Activated CD4-positive, alpha-beta T cell treated with anti-CD3 and anti-CD28 coated beads, Interleukin-2, amount 10 ng/mL, durations not matched to agents 7 days and 5 days (primary cell): ENCODE results near the gene CHRNA9. TPM values are rescaled to one million over a fixed set of nuclear protein-coding genes. Genes with fewer than 3 reads are reported as not detected.

Source experiments
- CTCF ChIA-PET: fragments of 350-600 bp; sonication (Branson Sonifier 250); formaldehyde crosslinking; loops from one replicate; lab custom pipeline; 2021; ENCODE audit warnings: antibody characterized with exemption; lab: Charles Lee
- POLR2A ChIA-PET: fragments of 350-600 bp; sonication (Branson Sonifier 250); formaldehyde crosslinking; loops from one replicate; lab custom pipeline; 2021; ENCODE audit warnings: antibody characterized with exemption; lab: Charles Lee
- DNase-seq: peaks from one replicate; pipeline ENCODE4 v3.0.0-alpha.2; 2020
- H3K27ac Mint-ChIP-seq: one replicate; pipeline ENCODE4 v1.8.0; 2021; ENCODE audit warnings: mild to moderate bottlenecking, moderate library complexity, mixed read lengths
- H3K27me3 Mint-ChIP-seq: one replicate; pipeline ENCODE4 v1.8.0; 2021; ENCODE audit warnings: mixed read lengths
- H3K36me3 Mint-ChIP-seq: one replicate; pipeline ENCODE4 v1.8.0; 2021; ENCODE audit warnings: low read depth, mixed read lengths
- H3K4me1 Mint-ChIP-seq: one replicate; pipeline ENCODE4 v1.8.0; 2021; ENCODE audit warnings: mixed read lengths
- H3K4me3 Mint-ChIP-seq: one replicate; pipeline ENCODE4 v1.8.0; 2021; ENCODE audit warnings: mild to moderate bottlenecking, moderate library complexity, mixed read lengths
- H3K9me3 Mint-ChIP-seq: one replicate; pipeline ENCODE4 v1.8.0; 2021; ENCODE audit warnings: mixed read lengths
- total RNA-seq, 2 experiments: library from RNA; stranded (reverse); gene quantifications; one replicate each; pipeline ENCODE4 v1.2.3, GENCODE V29; 2021

The CHRNA9 gene
- total RNA-seq, 2 experiments from 2014 or later, result not detected

DNA sequence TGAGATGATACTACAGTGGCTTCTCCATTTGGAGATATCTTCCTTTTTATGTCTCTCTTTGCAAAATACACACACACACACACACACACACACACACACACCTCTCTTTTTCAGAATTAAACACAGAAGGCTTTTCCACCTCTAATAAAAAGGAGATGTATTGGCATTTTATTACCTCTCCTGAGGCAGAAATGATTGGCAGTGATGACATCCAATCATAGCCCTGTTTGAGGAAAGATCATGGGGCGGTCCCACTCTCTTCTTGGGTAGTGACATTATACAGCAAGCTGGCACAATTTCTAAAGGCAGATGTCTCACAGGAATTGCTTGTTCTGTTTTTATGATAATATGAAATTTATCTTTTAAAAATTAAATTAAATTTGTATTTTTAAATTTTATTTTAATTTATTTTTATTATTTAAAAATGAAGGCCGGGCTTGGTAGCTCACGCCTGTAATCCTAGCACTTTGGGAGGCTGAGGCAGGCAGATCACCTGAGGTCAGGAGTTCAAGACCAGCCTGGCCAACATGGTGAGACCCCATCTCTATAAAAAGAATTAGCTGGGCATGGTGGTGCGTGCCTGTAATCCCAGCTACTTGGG lies 15.6 kb downstream of the CHRNA9 start:
- peaks cover 11% of the 10 kb centered on the region for H3K4me1 Mint-ChIP-seq
- H3K27me3 Mint-ChIP-seq, result peaks cover 4% of the 10 kb centered on the region
- no peak overlapping the region for H3K27ac Mint-ChIP-seq
- ChIA-PET CTCF (interaction anchor here (1.3 kb wide), 1 partner anchor 41 kb away, joined by 4 read pairs; no protein-coding TSS in a partner anchor), POLR2A (no interaction called here)
- DNase-seq, result no peak
- peaks cover 2% of the 10 kb centered on the region for H3K36me3 Mint-ChIP-seq
- H3K4me3 Mint-ChIP-seq, result no peak overlapping the region
- peaks cover 4% of the 10 kb centered on the region for H3K9me3 Mint-ChIP-seq

DNA sequence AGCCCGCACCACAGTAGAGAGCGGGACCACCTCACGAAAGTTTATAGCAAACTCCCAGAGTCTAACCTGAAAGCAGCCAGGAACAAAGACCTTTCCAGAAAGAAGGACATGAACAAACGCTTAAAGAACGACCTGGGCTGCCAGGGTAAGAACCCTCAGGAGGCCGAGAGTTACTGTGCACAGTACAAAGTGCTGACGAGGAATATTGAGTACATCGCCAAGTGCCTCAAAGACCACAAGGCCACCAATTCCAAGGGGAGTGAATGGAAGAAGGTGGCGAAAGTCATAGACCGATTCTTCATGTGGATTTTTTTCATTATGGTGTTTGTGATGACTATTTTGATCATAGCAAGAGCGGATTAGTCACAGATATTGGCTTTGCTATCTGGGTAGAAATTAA lies 19.0 kb downstream of the CHRNA9 start:
- Mint-ChIP-seq H3K4me3 (no peak overlapping the region), H3K27ac (no peak overlapping the region), H3K36me3 (no peaks in the 10 kb centered on the region), H3K4me1 (peaks cover 10% of the 10 kb centered on the region), H3K9me3 (no peaks in the 10 kb centered on the region), H3K27me3 (peaks cover 2% of the 10 kb centered on the region)
- CTCF ChIA-PET, result interaction anchor here (2.0 kb wide), 1 partner anchor 9 kb away, joined by 4 read pairs; no protein-coding TSS in a partner anchor
- DNase-seq, result no peak
- POLR2A ChIA-PET, result no interaction called here

DNA sequence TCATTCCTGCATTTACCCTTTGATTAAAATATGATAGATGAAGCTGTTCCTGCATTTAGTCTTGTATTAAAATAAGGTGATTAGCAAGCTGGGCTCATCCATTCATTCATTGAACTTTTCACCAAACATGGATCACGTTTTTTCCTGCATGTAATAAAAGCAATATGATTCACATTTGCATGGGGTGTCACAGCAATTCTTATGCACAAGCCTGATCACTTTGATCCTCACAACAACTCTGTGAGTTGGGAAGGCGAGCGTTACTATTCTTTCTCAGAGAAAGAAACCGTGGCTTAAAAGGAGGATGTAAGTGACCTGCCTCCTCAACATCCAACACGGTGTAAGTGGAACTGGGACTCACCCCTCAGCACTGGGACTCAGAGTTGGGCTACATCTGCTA lies 20.0 kb downstream of the CHRNA9 start:
- no peak overlapping the region for H3K27ac Mint-ChIP-seq
- ChIA-PET POLR2A (no interaction called here), CTCF (no interaction called here)
- DNase-seq, result no peak
- no peak overlapping the region for H3K4me3 Mint-ChIP-seq
- H3K4me1 Mint-ChIP-seq, result peaks cover under 1% of the 10 kb centered on the region
- H3K27me3 Mint-ChIP-seq, result peaks cover 2% of the 10 kb centered on the region
- H3K9me3 Mint-ChIP-seq, result no peaks in the 10 kb centered on the region
- H3K36me3 Mint-ChIP-seq, result no peaks in the 10 kb centered on the region

- no peak overlapping the region for H3K27ac Mint-ChIP-seq
Observed at GRCh38 chr4:40357738-40358137, 22.6 kb downstream of the CHRNA9 start.

GRCh38 chr4:40361338-40361737 lies 26.2 kb downstream of the CHRNA9 start:
- no peaks in the 10 kb centered on the region for H3K4me1 Mint-ChIP-seq
- H3K4me3 Mint-ChIP-seq, result no peak overlapping the region
- H3K36me3 Mint-ChIP-seq, result no peaks in the 10 kb centered on the region
- ChIA-PET POLR2A (no interaction called here), CTCF (interaction anchor here (0.5 to 0.8 kb wide), 3 partner anchors 13 to 91 kb away, joined by 3 to 4 read pairs (median 3); no protein-coding TSS in a partner anchor)
- no peak overlapping the region for H3K27ac Mint-ChIP-seq
- no peak for DNase-seq
- peaks cover 2% of the 10 kb centered on the region for H3K27me3 Mint-ChIP-seq
- H3K9me3 Mint-ChIP-seq, result peaks cover 5% of the 10 kb centered on the region

More at GRCh38 chr4:40357738-40358137, 22.6 kb downstream of the CHRNA9 start:
- ChIA-PET CTCF (interaction anchor here (1.1 kb wide), 1 partner anchor 12 kb away, joined by 5 read pairs; no protein-coding TSS in a partner anchor), POLR2A (no interaction called here)
- no peak for DNase-seq
- peaks cover 5% of the 10 kb centered on the region for H3K9me3 Mint-ChIP-seq
- H3K36me3 Mint-ChIP-seq, result no peaks in the 10 kb centered on the region
- no peak overlapping the region for H3K4me3 Mint-ChIP-seq
- H3K27me3 Mint-ChIP-seq, result peaks cover 2% of the 10 kb centered on the region
- H3K4me1 Mint-ChIP-seq, result no peaks in the 10 kb centered on the region

GRCh38 chr4:40363382-40363920 lies 28.3 kb downstream of the CHRNA9 start:
- H3K9me3 Mint-ChIP-seq, result peaks cover 5% of the 10 kb centered on the region
- no peak overlapping the region for H3K4me3 Mint-ChIP-seq
- no peaks in the 10 kb centered on the region for H3K4me1 Mint-ChIP-seq
- H3K36me3 Mint-ChIP-seq, result no peaks in the 10 kb centered on the region
- CTCF ChIA-PET, result interaction anchor here (0.5 to 2.1 kb wide), 2 partner anchors 10 to 258 kb away, joined by 3 to 4 read pairs; no protein-coding TSS in a partner anchor
- H3K27me3 Mint-ChIP-seq, result no peaks in the 10 kb centered on the region
- DNase-seq, result no peak
- POLR2A ChIA-PET, result no interaction called here
- H3K27ac Mint-ChIP-seq, result no peak overlapping the region

DNA sequence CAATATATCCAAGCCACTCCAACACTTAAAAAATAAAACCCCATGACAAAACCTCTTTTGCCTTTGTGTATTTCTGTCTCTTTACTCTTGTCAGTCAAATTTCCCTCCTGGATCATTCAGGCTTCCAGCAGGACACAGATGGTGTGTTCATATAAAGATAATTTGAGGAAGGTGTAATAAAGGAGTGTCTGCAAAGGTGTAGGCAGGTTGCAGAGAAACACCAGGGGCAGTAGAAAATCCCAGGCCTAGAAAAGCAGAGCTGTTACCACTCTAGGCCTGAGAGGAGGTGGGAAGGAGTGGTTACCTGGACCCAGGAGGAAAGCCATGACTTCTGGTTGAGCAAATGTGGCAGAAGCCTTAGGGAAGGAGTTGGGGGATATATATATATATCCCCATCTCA lies 28.8 kb downstream of the CHRNA9 start:
- ChIA-PET POLR2A (no interaction called here), CTCF (interaction anchor here (2.1 kb wide), 1 partner anchor 10 kb away, joined by 4 read pairs; no protein-coding TSS in a partner anchor)
- Mint-ChIP-seq H3K27ac (no peak overlapping the region), H3K4me3 (no peak overlapping the region), H3K36me3 (no peaks in the 10 kb centered on the region), H3K27me3 (no peaks in the 10 kb centered on the region), H3K4me1 (no peaks in the 10 kb centered on the region), H3K9me3 (peaks cover 5% of the 10 kb centered on the region)
- no peak for DNase-seq

DNA sequence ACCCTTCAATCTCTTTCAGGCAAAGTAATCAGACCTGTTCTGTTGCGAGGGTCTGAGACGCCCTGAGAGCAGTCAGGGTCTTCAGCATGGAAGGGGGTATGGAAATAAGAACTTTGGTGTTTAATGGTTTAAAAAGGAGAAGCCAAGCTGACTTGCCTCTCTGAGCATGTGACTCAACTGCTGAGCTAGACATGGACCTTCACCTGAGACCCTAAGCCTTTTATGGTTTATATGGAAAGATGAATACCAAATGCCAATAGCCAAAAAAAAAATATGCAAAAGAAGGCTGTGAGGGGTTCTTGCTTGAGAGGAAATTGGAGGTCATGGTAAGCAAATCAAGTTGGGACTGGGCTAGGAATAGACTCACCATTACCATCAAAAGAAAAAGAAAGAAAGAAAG lies 30.6 kb downstream of the CHRNA9 start:
- Mint-ChIP-seq H3K4me3 (no peak overlapping the region), H3K9me3 (peaks cover 3% of the 10 kb centered on the region), H3K27me3 (no peaks in the 10 kb centered on the region), H3K4me1 (no peaks in the 10 kb centered on the region), H3K36me3 (no peaks in the 10 kb centered on the region), H3K27ac (no peak overlapping the region)
- DNase-seq, result no peak
- CTCF ChIA-PET, result no interaction called here
- POLR2A ChIA-PET, result no interaction called here

DNA sequence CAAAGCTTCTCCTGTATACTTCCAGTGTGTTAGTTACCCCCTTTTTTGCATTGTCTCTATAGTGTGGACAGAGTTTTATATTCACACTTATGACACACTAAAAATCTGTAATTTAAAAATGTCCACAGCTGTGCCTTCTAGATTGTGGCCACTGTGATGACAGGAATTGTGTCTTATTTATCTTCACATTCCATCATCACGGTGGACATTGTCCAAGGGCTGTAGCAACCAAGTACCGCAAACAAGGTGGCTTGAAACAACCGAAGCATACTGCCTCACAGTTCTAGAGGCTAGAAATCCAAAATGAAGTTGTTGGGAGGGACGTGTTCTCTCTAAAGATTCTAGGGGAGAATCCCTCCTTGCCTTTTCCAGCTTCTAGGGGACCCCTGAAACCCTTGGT lies 32.3 kb downstream of the CHRNA9 start:
- ChIA-PET POLR2A (no interaction called here), CTCF (interaction anchor here (0.7 to 1.4 kb wide), 4 partner anchors 12 to 205 kb away, joined by 3 to 4 read pairs (median 4); no protein-coding TSS in a partner anchor)
- H3K27me3 Mint-ChIP-seq, result no peaks in the 10 kb centered on the region

GRCh38 chr4:40369437-40370274 lies 34.5 kb downstream of the CHRNA9 start:
- ChIA-PET POLR2A (no interaction called here), CTCF (interaction anchor here (0.9 to 1.1 kb wide), 2 partner anchors 11 to 13 kb away, joined by 3 to 5 read pairs; no protein-coding TSS in a partner anchor)
- no peaks in the 10 kb centered on the region for H3K4me1 Mint-ChIP-seq
- DNase-seq, result no peak
- H3K4me3 Mint-ChIP-seq, result no peak overlapping the region
- no peaks in the 10 kb centered on the region for H3K9me3 Mint-ChIP-seq
- no peaks in the 10 kb centered on the region for H3K27me3 Mint-ChIP-seq
- no peaks in the 10 kb centered on the region for H3K36me3 Mint-ChIP-seq
- H3K27ac Mint-ChIP-seq, result no peak overlapping the region

More for the DNA sequence above, 32.3 kb downstream of the CHRNA9 start:
- Mint-ChIP-seq H3K4me3 (no peak overlapping the region), H3K36me3 (no peaks in the 10 kb centered on the region), H3K27ac (no peak overlapping the region), H3K4me1 (no peaks in the 10 kb centered on the region), H3K9me3 (peaks cover 2% of the 10 kb centered on the region)
- DNase-seq, result no peak

DNA sequence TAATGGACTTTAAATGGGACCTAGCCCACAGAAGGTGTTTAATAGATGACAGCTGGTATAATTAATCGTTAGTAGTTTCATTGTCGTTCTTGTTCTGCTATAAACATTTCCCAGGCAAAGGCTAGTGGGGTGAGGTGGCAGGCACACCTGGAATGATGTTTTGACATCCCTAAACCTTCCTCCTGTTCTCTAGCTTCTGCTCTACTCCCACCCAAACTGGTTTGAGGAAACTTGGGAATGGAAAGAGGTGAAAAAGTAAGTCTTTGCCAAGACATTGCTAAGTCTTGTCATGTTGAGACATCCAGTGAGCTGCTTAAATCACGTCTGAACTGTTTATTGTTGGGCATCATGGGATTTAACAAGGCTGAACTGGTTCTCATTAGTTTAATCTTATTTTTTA lies 37.5 kb downstream of the CHRNA9 start:
- ChIA-PET CTCF (no interaction called here), POLR2A (no interaction called here)
- no peak for DNase-seq
- Mint-ChIP-seq H3K4me1 (no peaks in the 10 kb centered on the region), H3K36me3 (no peaks in the 10 kb centered on the region), H3K27me3 (no peaks in the 10 kb centered on the region), H3K4me3 (no peak overlapping the region), H3K27ac (no peak overlapping the region), H3K9me3 (no peaks in the 10 kb centered on the region)

- no peak for DNase-seq
- no peaks in the 10 kb centered on the region for H3K36me3 Mint-ChIP-seq
- CTCF ChIA-PET, result no interaction called here
- H3K27ac Mint-ChIP-seq, result no peak overlapping the region
- no peak overlapping the region for H3K4me3 Mint-ChIP-seq
- no peaks in the 10 kb centered on the region for H3K9me3 Mint-ChIP-seq
- POLR2A ChIA-PET, result no interaction called here
- no peaks in the 10 kb centered on the region for H3K4me1 Mint-ChIP-seq
- H3K27me3 Mint-ChIP-seq, result no peaks in the 10 kb centered on the region
Observed at GRCh38 chr4:40373636-40374035, 38.5 kb downstream of the CHRNA9 start.

- Mint-ChIP-seq H3K36me3 (no peaks in the 10 kb centered on the region), H3K9me3 (no peaks in the 10 kb centered on the region), H3K27me3 (no peaks in the 10 kb centered on the region), H3K4me3 (no peak overlapping the region), H3K27ac (no peak overlapping the region), H3K4me1 (no peaks in the 10 kb centered on the region)
- ChIA-PET CTCF (no interaction called here), POLR2A (no interaction called here)
- DNase-seq, result no peak
Observed at GRCh38 chr4:40375095-40375494, 40.0 kb downstream of the CHRNA9 start.
